Psoas muscle (tissue), 8 donors: Measurements from ENCODE around the gene RLF. TPM values are rescaled to one million over a fixed set of nuclear protein-coding genes. Genes with fewer than 3 reads are reported as not detected.
A peak's percentile ranks its signal among the peaks of the same experiment; 100 is the strongest.

Experiments
- ATAC-seq, 4 donors: fragments of 200-7000 bp; cut with Tn5 transposase; one replicate each; pipeline ENCODE4 v1.9.1; 2020; ENCODE audit warnings: moderate library complexity in 3 of 4, mild to moderate bottlenecking in 2 of 4
- DNase-seq, 2 donors: peaks; one replicate each; pipeline ENCODE4 v3.0.0-alpha.2; 2020
- H3K27ac ChIP-seq: fragments of 200-600 bp; one replicate; pipeline ENCODE4 v1.8.0; 2022
- H3K27me3 ChIP-seq, 3 donors: fragments of 200-600 bp in 1 of 3; one replicate each; pipeline versions ENCODE4 v1.6.1 to v1.8.0; 2013 to 2022; ENCODE audit warnings: low read length in 2 of 3, mild to moderate bottlenecking in 2 of 3, moderate library complexity in 1 of 3; ENCODE audit not compliant: insufficient read depth in 3 of 3
- H3K36me3 ChIP-seq, 2 donors: fragments of 200-600 bp in 1 of 2; one replicate each; pipeline versions ENCODE4 v1.6.1 to v1.8.0; 2013 to 2022; ENCODE audit warnings: low read depth in 1 of 2, mild to moderate bottlenecking in 1 of 2, moderate library complexity in 1 of 2; ENCODE audit not compliant: insufficient read depth in 1 of 2
- H3K4me1 ChIP-seq: fragments of 200-600 bp; one replicate; pipeline ENCODE4 v1.8.0; 2022
- H3K4me3 ChIP-seq: fragments of 200-600 bp; one replicate; pipeline ENCODE4 v1.8.0; 2022; ENCODE audit warnings: mild to moderate bottlenecking
- H3K9me3 ChIP-seq: fragments of 200-600 bp; one replicate; pipeline ENCODE4 v1.8.0; 2022
- WGBS, 3 donors: extraction: QIAGEN DNeasy Blood & Tissue Kit; methylation state at CpG; one replicate each; pipeline versions ENCODE4 v1.1.6 to v1.1.7; 2013; 5-methylcytosine and 5-hydroxymethylcytosine counted together
- intact Hi-C, 2 donors: fragments of 100-400 bp; cut with DNase I; formaldehyde crosslinking; loops; one replicate each; pipeline versions ENCODE4 v1.11.0 to v1.14.2; 2022
- polyA plus RNA-seq, 3 donors: library from polyadenylated mRNA; stranded (reverse); fragments of 200-250 nt; gene quantifications; one replicate each; pipeline ENCODE4 v1.2.3, GENCODE V29; 2013
- total RNA-seq, 4 donors: library from RNA; stranded (reverse); fragmentation: NEBNext Ultra II Directional in 2 of 4; extraction: Animal tissue kit (Norgen Biotek cat#: 25700) in 2 of 4; gene quantifications; one replicate each; pipeline versions ENCODE4 v1.2.1 to v1.2.4, GENCODE V29; 2021 to 2023
- TF ChIP-seq, protein P1 (sequence below): fragments of 200-600 bp; IDR thresholded peaks from one replicate; pipeline ENCODE4 v1.8.0; 2022; ENCODE audit warnings: antibody characterized with exemption
- donor health status: healthy with polysubstance abuse.
- donor health status: DM: no; HTN: no; CAD: no; lungs with moderate emphysema.
- donor health status: Bipolar disorder and iron deficiency.
- donor health status: healthy.
- donor health status: DM: yes; HTN: yes; CAD: no.
- donor health status: DM: no; HTN: no; CAD: no.
- donor health status: DM: no; HTN: no; CAD: no.
- donor health status: DM: yes; HTN: yes; CAD: no.

RLF gene
- total and polyA plus RNA-seq, 7 donors, result 4.5 to 16.4 (median 10.3) TPM

GRCh38 chr1:40273547-40274166 is 112.5 kb downstream of the RLF start:
- Histone ChIP-seq H3K4me1 (peaks cover 9% of the 10 kb centered on the region), H3K4me3 (no peak overlapping the region), H3K27ac (no peak overlapping the region), H3K27me3 (no peaks in the 10 kb centered on the region), H3K36me3 (peaks cover 0 to 88% of the 10 kb centered on the region in 2 donors), H3K9me3 (no peaks in the 10 kb centered on the region)
- ATAC-seq (no peak), DNase-seq (no peak)
- intact Hi-C loops, result no loop called here
- WGBS, 3 donors, result 70 to 88% (median 86%) methylated on average over 4 of the region's 4 CpGs
- TF ChIP-seq, protein P1, sequence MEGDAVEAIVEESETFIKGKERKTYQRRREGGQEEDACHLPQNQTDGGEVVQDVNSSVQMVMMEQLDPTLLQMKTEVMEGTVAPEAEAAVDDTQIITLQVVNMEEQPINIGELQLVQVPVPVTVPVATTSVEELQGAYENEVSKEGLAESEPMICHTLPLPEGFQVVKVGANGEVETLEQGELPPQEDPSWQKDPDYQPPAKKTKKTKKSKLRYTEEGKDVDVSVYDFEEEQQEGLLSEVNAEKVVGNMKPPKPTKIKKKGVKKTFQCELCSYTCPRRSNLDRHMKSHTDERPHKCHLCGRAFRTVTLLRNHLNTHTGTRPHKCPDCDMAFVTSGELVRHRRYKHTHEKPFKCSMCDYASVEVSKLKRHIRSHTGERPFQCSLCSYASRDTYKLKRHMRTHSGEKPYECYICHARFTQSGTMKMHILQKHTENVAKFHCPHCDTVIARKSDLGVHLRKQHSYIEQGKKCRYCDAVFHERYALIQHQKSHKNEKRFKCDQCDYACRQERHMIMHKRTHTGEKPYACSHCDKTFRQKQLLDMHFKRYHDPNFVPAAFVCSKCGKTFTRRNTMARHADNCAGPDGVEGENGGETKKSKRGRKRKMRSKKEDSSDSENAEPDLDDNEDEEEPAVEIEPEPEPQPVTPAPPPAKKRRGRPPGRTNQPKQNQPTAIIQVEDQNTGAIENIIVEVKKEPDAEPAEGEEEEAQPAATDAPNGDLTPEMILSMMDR, result no peak

DNA sequence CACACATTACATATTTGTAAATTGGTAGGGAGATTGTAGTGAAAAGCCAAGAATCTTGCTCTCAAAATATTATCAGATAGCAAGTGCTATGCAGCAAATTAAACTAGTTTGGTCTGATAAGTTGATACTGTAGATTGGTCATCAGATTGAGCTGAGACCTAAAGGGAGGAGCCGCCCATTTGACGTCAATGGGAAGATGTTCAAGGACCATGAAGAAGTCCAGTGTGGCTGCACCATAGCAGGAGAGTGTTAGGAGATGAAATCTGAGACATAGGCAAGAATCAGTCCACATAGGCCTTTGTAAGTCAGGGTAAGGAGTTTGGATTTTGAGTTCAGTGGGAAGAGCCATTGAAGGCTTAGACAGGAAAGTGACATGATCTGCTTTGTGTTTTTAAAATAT is 113.1 kb downstream of the RLF start:
- Histone ChIP-seq H3K27ac (no peak overlapping the region), H3K36me3 (peaks cover 0 to 88% of the 10 kb centered on the region in 2 donors)
- intact Hi-C loops, result no loop called here

GRCh38 chr1:40276122-40276521 is 114.9 kb downstream of the RLF start:
- peaks cover 0 to 87% of the 10 kb centered on the region in 2 donors for H3K36me3 ChIP-seq
- WGBS, 3 donors, result 92 to 94% (median 92%) methylated on average over 3 of the region's 3 CpGs
- intact Hi-C loops, result no loop called here

More for the DNA sequence above, 113.1 kb downstream of the RLF start:
- DNase-seq (no peak), ATAC-seq (no peak)
- Histone ChIP-seq H3K4me3 (no peak overlapping the region), H3K9me3 (no peaks in the 10 kb centered on the region), H3K27me3 (no peaks in the 10 kb centered on the region), H3K4me1 (peaks cover 9% of the 10 kb centered on the region)
- WGBS, 3 donors, result 91 to 97% (median 96%) methylated on average over 2 of the region's 2 CpGs
- TF ChIP-seq, protein P1, result no peak

GRCh38 chr1:40281853-40282252 is 120.7 kb downstream of the RLF start:
- H3K4me1 ChIP-seq, result no peaks in the 10 kb centered on the region
- TF ChIP-seq, protein P1, result no peak
- ATAC-seq (no peak), DNase-seq (no peak)
- no peak overlapping the region for H3K4me3 ChIP-seq
- no peaks in the 10 kb centered on the region for H3K9me3 ChIP-seq
- H3K36me3 ChIP-seq, result peaks cover 0 to 82% of the 10 kb centered on the region in 2 donors
- 49 to 65% (median 56%) methylated on average over 2 of the region's 2 CpGs for WGBS, 3 donors
- intact Hi-C loops, result no loop called here
- H3K27me3 ChIP-seq, result no peaks in the 10 kb centered on the region
- no peak overlapping the region for H3K27ac ChIP-seq

More at GRCh38 chr1:40276122-40276521, 114.9 kb downstream of the RLF start:
- no peak overlapping the region for H3K4me3 ChIP-seq
- TF ChIP-seq, protein P1, result no peak
- ATAC-seq (peak in 2 of 4 donors; percentile 25 to 39), DNase-seq (no peak)
- no peaks in the 10 kb centered on the region for H3K27me3 ChIP-seq
- no peaks in the 10 kb centered on the region for H3K9me3 ChIP-seq
- H3K27ac ChIP-seq, result peak overlapping the region; percentile 66
- H3K4me1 ChIP-seq, result peaks cover 9% of the 10 kb centered on the region

Other genes starting within 250 kb of the RLF start
- gene MFSD2A, start 206.2 kb upstream of the RLF start, total RNA-seq, result under 1 TPM; 0.12 to 0.58 (median 0.47) TPM
- 1 to 10 TPM in 1 of 3 donors, under 1 TPM in 2; 0.35 to 2.1 (median 0.92) TPM for gene MFSD2A, start 206.2 kb upstream of the RLF start, polyA plus RNA-seq
- gene CAP1, start 120.7 kb upstream of the RLF start, total RNA-seq, result 10 to 100 TPM; 34.2 to 71.0 (median 61.9) TPM
- 100 to 1,000 TPM in 1 of 3 donors, 10 to 100 TPM in 2; 33.7 to 116 (median 56.6) TPM for gene CAP1, start 120.7 kb upstream of the RLF start, polyA plus RNA-seq
- gene PPT1, start 64.1 kb upstream of the RLF start, total RNA-seq, result 10 to 100 TPM; 14.9 to 20.8 (median 19.1) TPM
- gene PPT1, start 64.1 kb upstream of the RLF start, polyA plus RNA-seq, result 10 to 100 TPM; 13.4 to 21.8 (median 17.4) TPM
- gene TMCO2, start 86.5 kb downstream of the RLF start, total RNA-seq, result not detected
- under 1 TPM in 1 of 3 donors, not detected in 2; 0.19 TPM for gene TMCO2, start 86.5 kb downstream of the RLF start, polyA plus RNA-seq
- 10 to 100 TPM; 12.7 to 26.1 (median 18.9) TPM for gene ZMPSTE24, start 96.8 kb downstream of the RLF start, total RNA-seq
- 10 to 100 TPM; 22.2 to 60.2 (median 33.8) TPM for gene ZMPSTE24, start 96.8 kb downstream of the RLF start, polyA plus RNA-seq
- under 1 TPM in 3 of 4 donors, not detected in 1; 0.15 to 0.21 (median 0.18) TPM for gene COL9A2, start 155.9 kb downstream of the RLF start, total RNA-seq
- gene COL9A2, start 155.9 kb downstream of the RLF start, polyA plus RNA-seq, result under 1 TPM; 0.06 to 0.18 (median 0.12) TPM
- 10 to 100 TPM in 3 of 4 donors, 1 to 10 TPM in 1; 6.9 to 35.0 (median 15.3) TPM for gene SMAP2, start 212.3 kb downstream of the RLF start, total RNA-seq
- 10 to 100 TPM; 18.0 to 32.2 (median 18.4) TPM for gene SMAP2, start 212.3 kb downstream of the RLF start, polyA plus RNA-seq